Gastroesophageal sphincter (tissue), 3 donors: ENCODE data around the gene NRF1.

Experiments used
- CTCF ChIP-seq, 4 experiments: fragments of 200-600 bp in 2 of 4; fragments of 450-650 bp in 2 of 4; sonication (generic) in 1 of 4; IDR thresholded peaks; one replicate each; pipeline ENCODE4 v1.5.1; 2017 to 2019; ENCODE audit warnings: antibody characterized with exemption in 4 of 4, mild to moderate bottlenecking in 2 of 4, moderate library complexity in 2 of 4
- POLR2A ChIP-seq, 2 donors: fragments of 450-650 bp; IDR thresholded peaks; one replicate each; pipeline ENCODE4 v1.6.1; 2017; ENCODE audit warnings: antibody characterized with exemption in 2 of 2, mild to moderate bottlenecking in 2 of 2, moderate library complexity in 1 of 2
- POLR2AphosphoS5 ChIP-seq: sonication (generic); formaldehyde crosslinking; IDR thresholded peaks from one replicate; pipeline ENCODE4 v1.6.1; 2017; ENCODE audit warnings: antibody characterized with exemption

- no peak for TF ChIP-seq POLR2A (IDR thresholded peaks at IDR 0.05)
- TF ChIP-seq CTCF (IDR thresholded peaks at IDR 0.05): no peak
- no peak for TF ChIP-seq POLR2AphosphoS5
These were observed 23.0 kb downstream of the NRF1 start for GRCh38 chr7:129634361-129635034.
